GM12872 (cell line): Measurements from ENCODE around the gene NECTIN1.

Source experiments
- CTCF ChIP-seq: IDR thresholded peaks from 3 replicates; pipeline ENCODE4 v1.5.1; 2011; ENCODE audit warnings: low read depth, mild to moderate bottlenecking, low read length, moderate library complexity; ENCODE audit not compliant: insufficient read depth

Gene NECTIN1

GRCh38 chr11:119700030-119700429 lies 29.0 kb downstream of the NECTIN1 start:
- TF ChIP-seq CTCF, result no peak

- no peak for TF ChIP-seq CTCF
These were observed 29.8 kb downstream of the NECTIN1 start for GRCh38 chr11:119699227-119699626.

GRCh38 chr11:119697882-119698281 lies 31.1 kb downstream of the NECTIN1 start:
- TF ChIP-seq CTCF, result no peak

- TF ChIP-seq CTCF, result no peak
These were observed 31.6 kb downstream of the NECTIN1 start for GRCh38 chr11:119697445-119697844.

- no peak for TF ChIP-seq CTCF
These were observed 32.4 kb downstream of the NECTIN1 start for GRCh38 chr11:119696378-119697222.

GRCh38 chr11:119694334-119694733 lies 34.7 kb downstream of the NECTIN1 start:
- peak; percentile 34 for TF ChIP-seq CTCF

- TF ChIP-seq CTCF, result no peak
These were observed 35.7 kb downstream of the NECTIN1 start for GRCh38 chr11:119693253-119693815.
